K562 (cell line): ENCODE data around the gene PLEKHG4B. TPM values are rescaled to one million over a fixed set of nuclear protein-coding genes. Genes with fewer than 3 reads are reported as not detected.

Experiments
- ATAC-seq: fragments of 200-7000 bp; cut with Tn5 transposase; 3 replicates; pipeline ENCODE4 v1.9.1; 2020; ENCODE audit warnings: moderate library complexity
- BruUV-seq: library from RNA; stranded (reverse); fragments of 400-500 nt; replicated peaks from 2 replicates; lab custom pipeline; 2021; lab: Mats Ljungman, UMichigan
- CTCF ChIA-PET: fragments of 300-600 bp; formaldehyde crosslinking; extraction: SDS; loops from one replicate; lab custom pipeline; 2021; ENCODE audit warnings: low intra/inter-chr PET ratio; lab: Yijun Ruan, JAX
- POLR2A ChIA-PET: fragments of 300-600, 350-650 bp; sonication (Branson Sonifier 250); formaldehyde crosslinking; extraction: SDS; loops from one replicate; lab custom pipeline; 2021; ENCODE audit warnings: antibody characterized with exemption, inconsistent platforms; lab: Yijun Ruan, JAX
- DNase-seq, 4 experiments: peaks; one replicate each; pipeline versions ENCODE4 v3.0.0 to v3.0.0-alpha.2; 2011 to 2018; ENCODE audit warnings: low spot score in 3 of 4, mixed read lengths in 3 of 4; ENCODE audit errors: extremely low read depth in 1 of 4
- FAIRE-seq: peaks from 2 replicates; lab custom pipeline; 2011; peaks lifted over from hg19 to GRCh38; lab: Jason Lieb, UNC
- H2AFZ ChIP-seq: 2 replicates; pipeline ENCODE4 v1.6.0; 2011; ENCODE audit warnings: low read depth, low read length, control low read depth, inconsistent platforms
- H3K27ac ChIP-seq: fragments of 200-600 bp; 3 replicates; pipeline ENCODE4 v1.8.0; 2011; ENCODE audit warnings: low read depth, mild to moderate bottlenecking, control low read depth, inconsistent platforms, low read length, moderate library complexity, mixed read lengths; ENCODE audit errors: extremely low read depth
- H3K27me3 ChIP-seq, 2 experiments: fragments of 300-600 bp in 1 of 2; 2 replicates in 1 of 2; 3 replicates in 1 of 2; pipeline versions ENCODE4 v1.6.0 to v1.8.0; 2011; ENCODE audit warnings: inconsistent platforms in 2 of 2, low read length in 2 of 2, mild to moderate bottlenecking in 1 of 2, mixed read lengths in 1 of 2, moderate library complexity in 1 of 2; ENCODE audit not compliant: control insufficient read depth in 2 of 2, insufficient read depth in 2 of 2
- H3K36me3 ChIP-seq: fragments of 300-600 bp; 3 replicates; pipeline ENCODE4 v1.8.0; 2011; ENCODE audit warnings: mild to moderate bottlenecking, low read length, inconsistent platforms; ENCODE audit not compliant: control insufficient read depth, insufficient read depth
- H3K4me1 ChIP-seq, 2 experiments: fragments of 200-600 bp in 1 of 2; replicated peaks in 1 of 2; 2 replicates in 1 of 2; 3 replicates in 1 of 2; pipeline versions ENCODE4 v1.5.1 to v1.8.0; 2011; ENCODE audit warnings: inconsistent platforms in 2 of 2, low read length in 2 of 2, mild to moderate bottlenecking in 1 of 2, mixed read lengths in 1 of 2, moderate library complexity in 1 of 2; ENCODE audit not compliant: control insufficient read depth in 2 of 2, insufficient read depth in 2 of 2
- H3K4me2 ChIP-seq: 2 replicates; pipeline ENCODE4 v1.6.1; 2011; ENCODE audit warnings: low read length, control low read depth, inconsistent platforms, mixed read lengths; ENCODE audit not compliant: insufficient read depth
- H3K4me3 ChIP-seq: fragments of 200-600 bp; sonication (generic), shearing (Covaris generic); 2 replicates; pipeline ENCODE4 v1.5.1; 2016; ENCODE audit warnings: control low read depth, inconsistent platforms
- H3K79me2 ChIP-seq: fragments of 200-600 bp; 3 replicates; pipeline ENCODE4 v1.8.0; 2011; ENCODE audit warnings: low read length, inconsistent platforms; ENCODE audit not compliant: control insufficient read depth, insufficient read depth
- H3K9ac ChIP-seq, 2 experiments: 2 replicates each; pipeline versions ENCODE4 v1.6.0 to v1.6.1; 2011; ENCODE audit warnings: low read depth in 2 of 2, low read length in 2 of 2, control low read depth in 1 of 2, inconsistent platforms in 1 of 2, mild to moderate bottlenecking in 1 of 2, mixed read lengths in 1 of 2; ENCODE audit not compliant: insufficient read depth in 1 of 2
- H3K9me1 ChIP-seq: one replicate; pipeline ENCODE4 v1.6.0; 2011; ENCODE audit warnings: inconsistent platforms, mild to moderate bottlenecking, low read length, moderate library complexity; ENCODE audit not compliant: control insufficient read depth, insufficient read depth
- H3K9me3 ChIP-seq: replicated peaks from 2 replicates; pipeline ENCODE4 v1.5.1; 2011; ENCODE audit warnings: low read depth, low read length, inconsistent platforms; ENCODE audit not compliant: control insufficient read depth, insufficient read depth
- H4K20me1 ChIP-seq: replicated peaks from 2 replicates; pipeline ENCODE4 v1.6.1; 2011; ENCODE audit warnings: low read length, inconsistent platforms, mixed read lengths; ENCODE audit not compliant: control insufficient read depth, insufficient read depth
- BCOR ChIP-seq: fragments of 450-650 bp; IDR thresholded peaks from 2 replicates; pipeline ENCODE4 v1.6.1; 2016
- CC2D1A ChIP-seq: fragments of 450-650 bp; IDR thresholded peaks from 2 replicates; pipeline ENCODE4 v1.6.1; 2017; ENCODE audit warnings: mild to moderate bottlenecking
- FOXJ3 ChIP-seq: sonication (generic); formaldehyde crosslinking; IDR thresholded peaks from 2 replicates; pipeline ENCODE4 v1.4.0; 2020; ENCODE audit warnings: mild to moderate bottlenecking, missing genetic modification reagents
- GTF2F1 ChIP-seq: IDR thresholded peaks from 2 replicates; pipeline ENCODE4 v1.6.1; 2011; ENCODE audit warnings: low read depth, low read length, improper control_type of control experiment
- HSF4 ChIP-seq: fragments of 250-450 bp; sonication (Bioruptor Pico); IDR thresholded peaks from 2 replicates; pipeline ENCODE4 v2.1.2; 2022; ENCODE audit warnings: mild to moderate bottlenecking, moderate library complexity, borderline replicate concordance
- KDM1A ChIP-seq, 2 experiments: fragments of 450-650 bp; IDR thresholded peaks; 2 replicates each; pipeline ENCODE4 v1.6.1; 2016; ENCODE audit warnings: mild to moderate bottlenecking in 2 of 2
- NR2F6 ChIP-seq: fragments of 450-650 bp; formaldehyde crosslinking; IDR thresholded peaks from 2 replicates; pipeline ENCODE4 v1.4.0; 2020; ENCODE audit warnings: mild to moderate bottlenecking
- PYGO2 ChIP-seq: fragments of 450-650 bp; IDR thresholded peaks from 2 replicates; pipeline ENCODE4 v1.6.1; 2016; ENCODE audit warnings: mild to moderate bottlenecking, missing genetic modification characterization, moderate library complexity, missing compliant biosample characterization
- SIX5 ChIP-seq, 2 experiments: IDR thresholded peaks; 2 replicates each; pipeline ENCODE4 v1.6.1; 2011; ENCODE audit warnings: low read length in 2 of 2, borderline replicate concordance in 1 of 2, low read depth in 1 of 2, mild to moderate bottlenecking in 1 of 2, moderate library complexity in 1 of 2; ENCODE audit not compliant: insufficient read depth in 1 of 2
- ZNF239 ChIP-seq: fragments of 250-450 bp; sonication (Bioruptor Pico); IDR thresholded peaks from 2 replicates; pipeline ENCODE4 v1.4.0; 2020; ENCODE audit warnings: mild to moderate bottlenecking
- WGBS: fragments of 100-300 bp; shearing (Covaris generic); methylation state at CpG from one replicate; pipeline ENCODE4 v1.1.6; 2016; ENCODE audit warnings: low coverage, mixed read lengths; ENCODE audit not compliant: insufficient coverage; ENCODE audit errors: missing lambda C conversion rate; 5-methylcytosine and 5-hydroxymethylcytosine counted together
- in situ Hi-C: fragments of 300-500 bp; cut with MboI; formaldehyde crosslinking; loops from 4 replicates; pipeline ENCODE4 v1.15.0; 2018; ENCODE audit warnings: inconsistent platforms, mixed read lengths
- intact Hi-C: fragments of 100-400 bp; cut with micrococcal nuclease; formaldehyde crosslinking; loops from 2 replicates; pipeline ENCODE4 v1.14.2; 2022
- polyA plus RNA-seq, 8 experiments: library from polyadenylated mRNA; depleted of rRNA in 4 of 8; stranded (reverse) in 5 of 8; unstranded in 3 of 8; fragments of >200 nt; fragmentation: Nextera tagmentation in 2 of 8; fragmentation: Illumina TruSeq in 1 of 8; extraction: Ambion mirVana in 2 of 8; extraction: Trizol in 1 of 8; gene quantifications; 2 replicates each; pipeline versions ENCODE4 v1.2.1 to v1.2.3, GENCODE V29; 2011 to 2014; ENCODE audit warnings: inconsistent platforms in 1 of 8, missing spikeins in 1 of 8
- total RNA-seq, 7 experiments: library from RNA; depleted of rRNA in 6 of 7; stranded (reverse); fragments of >200 nt in 6 of 7; fragmentation: Illumina TruSeq in 2 of 7; extraction: Trizol in 2 of 7; gene quantifications; 2 replicates each; pipeline versions ENCODE4 v1.2.1 to v1.2.3, GENCODE V29; 2011 to 2021; ENCODE audit warnings: low replicate concordance in 1 of 7
- TF ChIP-seq, protein P1 (sequence below): fragments of 250-450 bp; sonication (Bioruptor Pico); IDR thresholded peaks from 2 replicates; pipeline ENCODE4 v1.8.0; 2022; ENCODE audit warnings: moderate library complexity, mild to moderate bottlenecking, inconsistent platforms
- TF ChIP-seq, protein P2 (sequence below): fragments of 250-450 bp; sonication (Bioruptor Pico); IDR thresholded peaks from 2 replicates; pipeline ENCODE4 v1.4.0; 2020; ENCODE audit warnings: mild to moderate bottlenecking, moderate library complexity, borderline replicate concordance

The PLEKHG4B gene
- total and polyA plus RNA-seq, 9 of the 15 experiments (the other 6 are each of a cell fraction or from before 2014, with no cell fraction given): 0.02 TPM; not detected in 8

DNA sequence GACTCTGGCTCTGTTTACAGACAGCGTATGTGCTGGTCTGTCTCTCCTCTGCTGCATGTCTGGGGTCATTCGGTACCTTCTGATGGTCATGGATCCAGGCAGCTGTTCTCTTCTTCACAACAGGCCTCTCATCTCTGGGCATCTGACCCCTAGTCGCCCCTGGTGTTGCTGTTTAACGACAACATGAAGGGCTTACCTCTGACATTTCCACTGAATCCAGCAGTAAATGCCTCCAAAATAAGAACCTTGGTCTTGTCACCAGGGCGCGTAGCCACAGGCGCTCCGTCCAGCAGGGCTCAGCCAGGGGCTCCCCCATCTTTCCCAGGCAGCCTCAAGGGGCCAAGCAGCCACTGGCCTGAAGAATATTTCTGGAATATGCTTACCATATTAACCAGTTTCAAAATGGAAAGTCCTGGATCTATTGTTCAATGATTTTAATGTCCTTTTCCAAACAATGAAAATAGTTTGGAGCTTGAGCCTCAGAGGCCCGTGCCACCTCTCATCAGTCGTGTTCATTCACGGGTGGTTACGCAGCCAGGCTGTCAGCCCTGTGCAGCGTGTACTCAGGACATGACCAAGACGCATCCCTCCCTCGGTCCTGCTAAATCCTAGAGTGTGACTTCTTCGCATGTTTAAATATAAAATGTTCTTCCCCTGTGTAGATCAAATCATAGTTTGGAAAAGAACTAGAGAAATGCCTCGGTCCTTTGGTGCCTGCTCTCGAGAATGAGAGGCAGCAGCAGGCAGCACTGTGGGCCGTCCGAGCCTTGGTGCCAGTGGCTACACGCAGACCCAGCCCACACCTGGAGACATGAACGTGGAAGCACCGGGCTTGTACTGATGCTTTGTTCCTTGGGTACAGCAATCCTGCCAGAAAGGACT, 69.2 kb downstream of the PLEKHG4B start:
- Histone ChIP-seq H3K4me2 (no peak overlapping the region), H3K27ac (no peak overlapping the region), H3K9ac (no peak overlapping the region), H3K9me1 (no peaks in the 10 kb centered on the region), H3K27me3 (peaks cover 41 to 70% of the 10 kb centered on the region in 2 experiments), H4K20me1 (peaks cover 7% of the 10 kb centered on the region; the same call in 1 of the 2 replicates), H3K36me3 (no peaks in the 10 kb centered on the region), H3K4me1 (peaks cover 0 to 9% of the 10 kb centered on the region in 2 experiments; a peak in 1 of 5 replicates), H3K9me3 (no peaks in the 10 kb centered on the region), H3K4me3 (no peak overlapping the region), H3K79me2 (no peaks in the 10 kb centered on the region), H2AFZ (no peak overlapping the region)
- BruUV-seq: no TSS peak
- FAIRE-seq (no peak), DNase-seq (no peak), ATAC-seq (no peak)
- CTCF ChIA-PET: no interaction called here
- intact Hi-C loops: no loop called here
- TF ChIP-seq CC2D1A (no peak), ZNF239 (no peak), PYGO2 (tag) (no peak), NR2F6 (CRISPR knock-in tag) (no peak)
- 3% methylated on average over 23 of the region's 23 CpGs for WGBS
- POLR2A ChIA-PET: no interaction called here
- in situ Hi-C loops: no loop called here

DNA sequence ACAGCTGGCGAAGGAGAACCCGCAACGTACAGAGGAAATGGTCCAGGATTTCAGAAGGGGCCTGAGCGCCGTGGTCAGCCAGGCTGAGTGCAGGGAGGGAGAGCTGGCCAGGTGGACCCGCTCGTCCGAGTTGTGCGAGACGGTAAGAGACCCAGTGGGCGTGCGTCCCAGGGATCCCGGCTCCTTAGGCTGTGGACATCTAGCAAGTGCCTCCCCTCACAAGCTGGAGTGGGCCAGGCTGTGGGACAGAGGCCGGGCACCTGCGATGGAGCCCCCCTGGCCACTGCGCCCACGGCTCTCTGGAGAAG, 69.8 kb downstream of the PLEKHG4B start:
- no peaks in the 10 kb centered on the region for H3K9me3 ChIP-seq
- intact Hi-C loops (no loop called here), in situ Hi-C loops (no loop called here)
- H3K27me3 ChIP-seq: peaks cover 35 to 65% of the 10 kb centered on the region in 2 experiments
- ChIA-PET CTCF (no interaction called here), POLR2A (no interaction called here)
- 1% methylated on average over 17 of the region's 17 CpGs for WGBS
- H3K9me1 ChIP-seq: no peaks in the 10 kb centered on the region
- no peak for DNase-seq
- H3K79me2 ChIP-seq: no peaks in the 10 kb centered on the region
- FAIRE-seq: no peak
- H4K20me1 ChIP-seq: peaks cover 7% of the 10 kb centered on the region; the same call in 1 of the 2 replicates
- BruUV-seq: no TSS peak
- H3K4me3 ChIP-seq: no peak overlapping the region
- H3K4me2 ChIP-seq: no peak overlapping the region
- no peak overlapping the region for H2AFZ ChIP-seq
- H3K36me3 ChIP-seq: no peaks in the 10 kb centered on the region
- H3K27ac ChIP-seq: no peak overlapping the region
- no peak overlapping the region for H3K9ac ChIP-seq
- peaks cover 0 to 9% of the 10 kb centered on the region in 2 experiments; a peak in 1 of 5 replicates for H3K4me1 ChIP-seq
- ATAC-seq: no peak
- TF ChIP-seq HSF4 (CRISPR knock-in tag): no peak
- no peak for TF ChIP-seq FOXJ3 (CRISPR knock-in tag)
- TF ChIP-seq, protein P1, sequence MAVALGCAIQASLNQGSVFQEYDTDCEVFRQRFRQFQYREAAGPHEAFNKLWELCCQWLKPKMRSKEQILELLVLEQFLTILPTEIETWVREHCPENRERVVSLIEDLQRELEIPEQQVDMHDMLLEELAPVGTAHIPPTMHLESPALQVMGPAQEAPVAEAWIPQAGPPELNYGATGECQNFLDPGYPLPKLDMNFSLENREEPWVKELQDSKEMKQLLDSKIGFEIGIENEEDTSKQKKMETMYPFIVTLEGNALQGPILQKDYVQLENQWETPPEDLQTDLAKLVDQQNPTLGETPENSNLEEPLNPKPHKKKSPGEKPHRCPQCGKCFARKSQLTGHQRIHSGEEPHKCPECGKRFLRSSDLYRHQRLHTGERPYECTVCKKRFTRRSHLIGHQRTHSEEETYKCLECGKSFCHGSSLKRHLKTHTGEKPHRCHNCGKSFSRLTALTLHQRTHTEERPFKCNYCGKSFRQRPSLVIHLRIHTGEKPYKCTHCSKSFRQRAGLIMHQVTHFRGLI (CRISPR knock-in tag): no peak
- no peak for TF ChIP-seq KDM1A (IDR thresholded peaks at IDR 0.05)
- TF ChIP-seq, protein P2, sequence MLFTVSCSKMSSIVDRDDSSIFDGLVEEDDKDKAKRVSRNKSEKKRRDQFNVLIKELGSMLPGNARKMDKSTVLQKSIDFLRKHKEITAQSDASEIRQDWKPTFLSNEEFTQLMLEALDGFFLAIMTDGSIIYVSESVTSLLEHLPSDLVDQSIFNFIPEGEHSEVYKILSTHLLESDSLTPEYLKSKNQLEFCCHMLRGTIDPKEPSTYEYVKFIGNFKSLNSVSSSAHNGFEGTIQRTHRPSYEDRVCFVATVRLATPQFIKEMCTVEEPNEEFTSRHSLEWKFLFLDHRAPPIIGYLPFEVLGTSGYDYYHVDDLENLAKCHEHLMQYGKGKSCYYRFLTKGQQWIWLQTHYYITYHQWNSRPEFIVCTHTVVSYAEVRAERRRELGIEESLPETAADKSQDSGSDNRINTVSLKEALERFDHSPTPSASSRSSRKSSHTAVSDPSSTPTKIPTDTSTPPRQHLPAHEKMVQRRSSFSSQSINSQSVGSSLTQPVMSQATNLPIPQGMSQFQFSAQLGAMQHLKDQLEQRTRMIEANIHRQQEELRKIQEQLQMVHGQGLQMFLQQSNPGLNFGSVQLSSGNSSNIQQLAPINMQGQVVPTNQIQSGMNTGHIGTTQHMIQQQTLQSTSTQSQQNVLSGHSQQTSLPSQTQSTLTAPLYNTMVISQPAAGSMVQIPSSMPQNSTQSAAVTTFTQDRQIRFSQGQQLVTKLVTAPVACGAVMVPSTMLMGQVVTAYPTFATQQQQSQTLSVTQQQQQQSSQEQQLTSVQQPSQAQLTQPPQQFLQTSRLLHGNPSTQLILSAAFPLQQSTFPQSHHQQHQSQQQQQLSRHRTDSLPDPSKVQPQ (CRISPR knock-in tag): no peak
- TF ChIP-seq GTF2F1: no peak
- TF ChIP-seq BCOR: no peak
- TF ChIP-seq SIX5 (IDR thresholded peaks at IDR 0.05; ENCODE audit: borderline replicate concordance in 1 of 2, insufficient read depth in 1 of 2, low read depth in 1 of 2, low read length in 2 of 2): no peak
